AG09309 (cell line): ENCODE data around the gene KCNT1.

Experiments used
- DNase-seq: peaks from one replicate; pipeline ENCODE4 v3.0.0-alpha.2; 2010; ENCODE audit warnings: low read depth
- H3K4me3 ChIP-seq: 2 replicates; pipeline ENCODE4 v1.5.1; 2011; ENCODE audit warnings: mild to moderate bottlenecking, low read depth, low read length, moderate library complexity; ENCODE audit not compliant: control insufficient read depth
- CTCF ChIP-seq: IDR thresholded peaks from 2 replicates; pipeline ENCODE4 v1.5.1; 2011; ENCODE audit warnings: mild to moderate bottlenecking, low read depth, low read length, inconsistent platforms; ENCODE audit not compliant: insufficient read depth, control insufficient read depth; ENCODE audit errors: missing control alignments

KCNT1 gene

GRCh38 chr9:135766251-135766650 is 64.3 kb downstream of the KCNT1 start:
- no peak overlapping the region for H3K4me3 ChIP-seq
- TF ChIP-seq CTCF, result no peak
- no peak for DNase-seq

DNA sequence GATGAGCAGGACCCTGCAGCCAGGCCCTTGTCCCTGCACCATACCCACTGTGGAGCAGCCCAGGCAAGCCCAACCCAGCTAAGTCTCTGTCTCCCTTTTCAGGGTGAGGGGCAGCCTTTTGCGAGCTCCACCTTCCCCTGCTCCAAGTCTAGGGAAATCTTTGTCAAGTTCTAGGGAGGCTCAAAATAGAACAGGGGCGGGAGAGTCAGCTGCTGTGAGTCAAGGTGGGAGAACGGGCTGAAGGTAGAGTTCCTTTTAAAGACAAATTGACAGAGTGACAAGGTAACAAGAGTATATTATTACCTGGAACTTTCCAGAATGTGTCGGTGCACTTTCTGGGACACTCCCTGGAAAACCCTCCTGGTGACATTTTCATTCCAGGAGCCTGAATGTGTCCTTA is 64.7 kb downstream of the KCNT1 start:
- TF ChIP-seq CTCF, result no peak
- H3K4me3 ChIP-seq, result no peak overlapping the region

DNA sequence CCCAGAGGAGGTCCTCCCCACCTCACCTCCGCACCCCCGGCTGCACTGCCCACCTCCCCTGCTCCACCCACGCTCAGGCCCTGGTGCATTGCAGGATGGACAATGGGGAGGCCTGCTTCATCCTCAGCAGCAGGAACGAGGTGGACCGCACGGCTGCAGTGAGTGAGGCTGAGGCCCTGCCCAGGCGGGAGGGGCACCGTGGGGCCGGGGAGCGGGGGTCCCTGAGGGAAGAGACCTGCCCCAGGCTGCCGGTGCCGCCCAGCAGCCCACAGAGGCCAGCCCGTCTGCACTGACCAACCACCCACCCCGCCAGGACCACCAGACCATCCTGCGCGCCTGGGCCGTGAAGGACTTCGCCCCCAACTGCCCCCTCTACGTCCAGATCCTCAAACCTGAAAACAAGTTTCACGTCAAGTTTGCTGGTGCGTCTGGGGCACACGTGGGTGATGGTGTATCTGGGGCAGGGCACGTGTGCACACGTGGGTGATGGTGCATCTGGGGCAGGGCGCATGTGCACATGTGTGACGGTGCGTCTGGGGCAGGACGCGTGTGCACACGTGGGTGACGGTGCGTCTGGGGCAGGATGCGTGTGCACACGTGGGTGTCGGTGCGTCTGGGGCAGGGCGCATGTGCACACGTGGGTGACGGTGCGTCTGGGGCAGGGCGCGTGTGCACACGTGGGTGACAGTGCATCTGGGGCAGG is 66.7 kb downstream of the KCNT1 start:
- no peak overlapping the region for H3K4me3 ChIP-seq
- no peak for DNase-seq
- no peak for TF ChIP-seq CTCF

More for the DNA sequence above, 64.7 kb downstream of the KCNT1 start:
- no peak for DNase-seq

DNA sequence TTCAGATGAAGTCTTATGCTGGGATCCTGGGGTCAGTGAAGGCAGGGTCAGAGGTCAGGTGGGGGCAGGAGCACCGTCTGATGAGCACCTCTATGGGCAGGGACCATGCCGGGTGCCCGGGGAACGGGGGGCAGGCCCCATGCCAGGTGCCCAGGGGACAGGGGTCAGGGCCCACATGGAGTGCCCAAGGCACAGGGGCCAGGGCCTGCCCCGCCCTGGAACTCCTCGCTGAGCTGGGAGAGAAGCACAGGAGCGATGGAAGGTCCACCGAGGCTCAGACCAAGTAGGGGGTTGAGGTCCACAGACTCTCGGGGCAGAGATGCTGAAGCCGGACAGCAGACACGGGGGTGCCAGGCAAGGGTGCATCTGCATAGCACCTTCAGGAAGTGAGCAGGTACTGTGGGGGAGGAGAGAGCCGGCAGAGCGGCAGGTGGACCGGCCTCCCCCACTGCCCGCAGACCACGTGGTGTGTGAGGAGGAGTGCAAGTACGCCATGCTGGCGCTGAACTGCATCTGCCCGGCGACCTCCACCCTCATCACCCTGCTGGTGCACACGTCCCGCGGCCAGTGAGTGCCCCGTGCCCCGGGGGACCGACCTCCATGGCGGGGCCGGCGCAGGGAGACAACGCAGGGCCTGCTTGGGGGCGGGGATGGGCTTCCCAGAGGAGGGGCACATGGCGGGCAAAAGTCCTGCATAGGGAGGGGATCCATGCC is 67.7 kb downstream of the KCNT1 start:
- no peak for TF ChIP-seq CTCF
- H3K4me3 ChIP-seq, result no peak overlapping the region
- no peak for DNase-seq

DNA sequence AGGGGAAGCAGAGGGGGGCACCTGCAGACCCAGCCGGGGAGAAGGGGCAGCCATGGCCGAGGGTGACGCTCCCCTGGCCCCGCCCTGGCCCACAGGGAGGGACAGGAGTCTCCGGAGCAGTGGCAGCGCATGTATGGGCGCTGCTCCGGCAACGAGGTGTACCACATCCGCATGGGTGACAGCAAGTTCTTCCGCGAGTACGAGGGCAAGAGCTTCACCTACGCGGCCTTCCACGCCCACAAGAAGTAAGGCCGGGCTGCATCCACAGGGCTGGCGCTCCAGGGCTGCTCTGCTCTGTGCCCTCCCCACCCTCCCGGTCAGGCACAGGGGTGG is 68.2 kb downstream of the KCNT1 start:
- TF ChIP-seq CTCF, result no peak
- H3K4me3 ChIP-seq, result no peak overlapping the region
- no peak for DNase-seq

GRCh38 chr9:135770771-135771170 is 68.8 kb downstream of the KCNT1 start:
- DNase-seq, result no peak
- TF ChIP-seq CTCF, result no peak
- H3K4me3 ChIP-seq, result no peak overlapping the region
